Stimulated activated CD4-positive, alpha-beta T cell treated with anti-CD3 and anti-CD28 coated beads, Interleukin-1b, Interleukin-23, amount 100 ng/mL, for 1 hour (primary cell): ENCODE results near the gene BOLL.
A peak's percentile ranks its signal among the peaks of the same experiment; 100 is the strongest.
"Not testable (repeated sequence)": the region's sequence is repeated elsewhere in the genome, so short reads cannot be mapped to it uniquely, and the experiment has no call there.

ENCODE experiments used
- DNase-seq, 2 donors: peaks; one replicate each; pipeline ENCODE4 v3.0.0-alpha.2; 2020; ENCODE audit warnings: low read depth in 2 of 2

The BOLL gene

DNA sequence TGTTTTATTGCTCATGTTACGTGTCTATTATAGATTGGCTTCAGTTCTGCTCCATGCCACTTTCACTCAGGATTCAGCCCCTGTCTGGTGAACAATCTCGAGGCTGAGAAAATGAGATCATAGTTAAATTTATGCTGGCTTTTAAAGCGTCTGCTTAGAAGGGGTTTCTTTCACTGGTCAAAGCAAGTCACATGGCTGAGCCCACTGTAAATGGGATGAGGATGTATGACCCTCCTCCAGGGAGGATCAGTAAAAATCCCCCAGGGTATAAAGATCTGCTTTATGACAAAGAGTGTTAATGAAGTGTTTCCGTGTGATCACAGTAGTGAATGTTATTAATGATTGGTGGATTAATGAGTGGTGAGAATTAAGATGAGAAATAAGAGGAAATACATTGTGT is 13.1 kb upstream of the BOLL start:
- no peak for DNase-seq

- no peak for DNase-seq
These were observed 10.2 kb upstream of the BOLL start for GRCh38 chr2:197795277-197795676.

DNA sequence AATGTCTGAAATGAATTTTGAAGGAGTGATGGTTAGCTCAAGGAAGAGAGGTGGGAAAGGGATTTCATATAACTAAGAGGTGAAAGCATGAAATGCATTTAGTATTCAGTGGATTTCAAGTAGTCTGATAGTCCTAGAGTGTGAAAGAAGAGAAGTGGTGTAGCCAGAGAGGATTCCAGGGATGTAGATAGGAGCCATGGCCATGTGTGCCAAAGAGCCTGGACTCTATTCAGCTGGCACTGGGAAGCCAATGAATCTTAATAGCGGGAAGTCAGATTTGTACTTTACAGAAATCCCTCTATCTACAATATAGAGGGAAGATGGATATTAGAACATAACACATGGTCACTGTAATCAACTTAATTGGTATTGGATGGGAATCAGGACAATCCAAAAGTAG is 8.3 kb upstream of the BOLL start:
- DNase-seq: no peak

DNA sequence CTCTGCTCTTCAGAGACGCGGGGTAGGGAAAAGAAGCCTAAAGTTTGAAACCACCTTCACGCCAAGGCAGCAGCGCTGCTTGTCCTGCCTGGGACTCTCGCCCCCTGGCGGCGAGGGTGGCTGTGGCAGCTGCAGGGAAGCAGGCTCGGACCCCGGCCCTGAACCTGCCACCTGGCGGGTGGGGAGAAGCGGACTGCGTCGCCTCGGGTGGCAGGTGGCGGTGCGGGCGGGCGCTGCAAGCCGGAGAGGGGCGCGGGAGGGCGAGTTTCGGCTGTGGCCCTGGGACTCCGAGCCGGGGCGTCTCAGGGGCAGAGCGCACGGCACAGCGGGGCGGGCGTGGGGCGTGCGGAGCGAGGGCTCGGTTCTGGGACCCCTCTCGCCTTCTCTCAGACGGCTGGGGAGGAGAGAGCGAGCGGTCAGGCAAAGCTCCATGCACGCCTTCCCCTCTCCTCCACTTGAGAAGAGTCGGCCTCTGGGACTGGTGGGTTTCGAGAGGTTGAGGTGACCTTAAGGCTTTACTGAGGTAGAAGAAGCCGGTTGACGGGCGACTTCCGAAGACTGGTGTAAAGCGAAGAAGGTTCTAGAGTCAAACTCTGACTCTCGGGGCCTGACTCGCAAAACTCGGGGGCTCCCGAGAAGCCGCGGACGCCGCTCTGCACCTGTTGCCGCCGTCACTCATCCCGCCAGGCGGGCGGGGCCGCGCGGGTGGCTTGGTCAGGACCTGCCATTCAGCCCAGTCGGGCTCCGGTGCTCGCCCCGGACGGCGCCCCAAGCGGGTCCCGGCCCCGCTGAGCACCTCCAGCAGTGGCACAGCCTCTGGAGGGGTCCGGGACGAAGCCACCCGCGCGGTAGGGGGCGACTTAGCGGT is 1.1 kb upstream of the BOLL start:
- peak in 1 of 2 donors; percentile 39 for DNase-seq

DNA sequence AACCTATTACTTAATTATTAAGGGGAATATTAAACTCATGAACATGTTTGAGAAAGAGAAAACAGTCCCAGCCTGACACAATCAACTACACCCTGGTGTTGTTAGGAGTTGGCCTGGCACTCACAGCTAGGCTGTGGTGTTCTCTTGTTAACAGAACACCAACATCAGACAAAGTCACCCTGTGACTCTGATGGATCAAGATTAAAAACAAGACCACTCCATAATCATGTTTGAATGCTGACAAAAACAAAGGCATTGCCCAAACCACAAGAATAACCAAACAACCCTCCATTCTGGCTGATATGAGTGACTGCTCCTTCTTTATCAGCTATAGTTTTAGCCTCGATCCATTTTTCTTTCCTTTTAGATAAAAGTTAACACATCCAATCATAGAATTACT is 3.0 kb downstream of the BOLL start:
- no peak for DNase-seq

- DNase-seq: no peak
These were observed 5.9 kb downstream of the BOLL start for GRCh38 chr2:197779261-197779660.

- DNase-seq: no peak
These were observed 7.2 kb downstream of the BOLL start for GRCh38 chr2:197777823-197778407.

GRCh38 chr2:197760293-197760657 is 24.8 kb downstream of the BOLL start:
- no peak for DNase-seq

GRCh38 chr2:197759625-197760292 is 25.4 kb downstream of the BOLL start:
- DNase-seq: no peak

- DNase-seq: no peak
These were observed 26.1 kb downstream of the BOLL start for GRCh38 chr2:197759013-197759412.

DNA sequence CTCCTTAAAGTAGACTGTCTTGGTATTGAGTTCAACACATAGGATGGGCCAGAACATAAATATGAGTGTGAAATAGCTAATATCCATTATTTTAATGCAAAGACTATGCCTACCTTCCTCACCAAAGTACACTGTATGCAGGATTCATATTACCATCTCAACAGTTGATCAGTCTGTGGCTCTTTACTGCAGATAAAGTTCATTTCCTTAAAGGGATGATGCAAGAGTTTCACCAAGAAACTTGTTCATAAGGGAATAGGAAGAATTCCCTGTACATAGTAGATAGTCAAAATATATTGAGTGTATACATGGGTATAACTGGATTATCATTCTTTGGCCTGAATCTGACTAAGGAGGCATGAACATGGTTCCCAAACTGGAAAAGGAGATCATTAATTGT is 44.9 kb downstream of the BOLL start:
- no peak for DNase-seq

GRCh38 chr2:197728555-197729544 is 56.3 kb downstream of the BOLL start:
- not testable (repeated sequence) for DNase-seq

GRCh38 chr2:197727011-197727410 is 58.1 kb downstream of the BOLL start:
- no peak for DNase-seq

DNA sequence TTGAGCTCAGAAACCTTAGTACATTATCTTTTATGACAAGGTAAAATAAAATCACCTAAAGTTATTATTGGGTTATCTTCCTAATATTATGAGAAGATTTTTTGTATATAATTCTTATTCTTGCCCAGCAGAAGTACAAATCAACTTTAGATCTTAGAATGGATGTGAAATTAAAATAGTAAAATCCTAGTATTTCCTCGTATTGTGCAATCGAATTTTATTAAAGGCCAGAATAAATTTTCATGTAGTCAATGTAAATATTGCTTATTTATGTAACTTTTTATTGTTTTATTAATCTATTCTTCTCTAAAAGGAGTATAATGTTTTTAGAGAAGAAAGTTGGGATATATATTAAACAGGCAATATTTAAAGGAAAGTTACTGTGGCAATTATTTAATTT is 67.3 kb downstream of the BOLL start:
- DNase-seq: no peak

GRCh38 chr2:197713271-197713670 is 71.8 kb downstream of the BOLL start:
- DNase-seq: no peak

DNA sequence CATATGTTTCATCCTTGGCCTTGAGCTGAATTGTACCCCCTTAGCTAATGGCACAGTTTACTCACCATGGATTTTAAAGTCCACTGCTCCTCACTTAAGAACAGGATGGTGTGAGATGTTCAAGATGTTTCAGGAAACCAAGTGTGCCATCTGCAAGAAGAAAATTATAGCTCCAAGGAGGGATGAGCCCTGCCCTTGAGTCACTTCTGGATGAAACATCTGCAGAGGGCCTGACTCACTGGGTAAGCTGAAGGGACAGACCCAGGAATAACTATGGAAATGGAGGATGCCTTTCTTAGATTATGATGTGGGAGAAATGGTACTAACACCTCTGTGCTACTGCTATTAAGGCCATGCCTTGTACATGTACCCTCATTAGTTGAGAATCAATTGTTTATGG is 73.5 kb downstream of the BOLL start:
- DNase-seq: no peak

DNA sequence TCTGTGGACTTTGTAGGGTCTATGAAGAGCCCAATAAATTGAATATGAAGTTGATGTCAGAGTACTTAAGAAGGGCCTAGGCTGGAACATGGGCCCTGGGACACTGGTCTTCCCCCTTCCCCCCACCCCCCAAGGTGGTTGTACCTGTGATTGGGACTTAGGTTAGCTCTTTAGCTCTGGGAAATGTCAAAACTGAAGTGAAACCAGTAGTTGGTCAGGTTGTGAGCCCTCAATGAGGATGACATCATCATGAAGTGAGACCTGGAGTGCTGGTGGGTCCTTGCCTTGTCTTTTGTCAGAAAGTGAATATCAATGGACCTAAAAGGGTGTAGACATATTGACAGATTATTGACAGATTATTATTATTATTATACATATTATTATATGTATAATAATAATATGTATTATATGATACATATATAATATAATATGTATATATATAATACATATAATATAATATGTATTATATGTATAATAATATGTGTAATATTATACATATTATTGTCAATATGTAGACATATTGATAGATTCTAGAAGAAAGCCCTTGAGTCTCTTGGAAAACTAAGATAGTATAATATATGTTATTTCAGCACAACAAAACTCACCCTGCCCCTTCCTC is 74.6 kb downstream of the BOLL start:
- DNase-seq: no peak

DNA sequence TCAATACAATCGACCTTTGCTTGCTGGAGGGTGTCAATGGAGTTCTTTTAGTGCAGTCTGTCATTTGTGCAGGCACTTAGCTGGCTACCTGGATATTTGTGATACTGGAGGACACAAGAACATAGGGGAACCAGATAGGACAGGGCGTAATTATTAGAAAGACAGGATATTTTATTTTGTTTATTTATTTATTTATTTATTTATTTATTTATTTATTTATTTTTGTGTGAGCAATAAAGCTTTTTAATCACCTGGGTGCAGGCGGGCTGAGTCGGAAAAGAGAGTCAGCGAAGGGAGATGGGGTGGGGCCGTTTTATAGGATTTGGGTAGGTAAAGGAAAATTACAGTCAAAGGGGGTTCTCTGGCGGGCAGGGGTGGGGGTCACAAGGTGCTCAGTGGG is 76.0 kb downstream of the BOLL start:
- not testable (repeated sequence) for DNase-seq

GRCh38 chr2:197708331-197708730 is 76.8 kb downstream of the BOLL start:
- DNase-seq: no peak

DNA sequence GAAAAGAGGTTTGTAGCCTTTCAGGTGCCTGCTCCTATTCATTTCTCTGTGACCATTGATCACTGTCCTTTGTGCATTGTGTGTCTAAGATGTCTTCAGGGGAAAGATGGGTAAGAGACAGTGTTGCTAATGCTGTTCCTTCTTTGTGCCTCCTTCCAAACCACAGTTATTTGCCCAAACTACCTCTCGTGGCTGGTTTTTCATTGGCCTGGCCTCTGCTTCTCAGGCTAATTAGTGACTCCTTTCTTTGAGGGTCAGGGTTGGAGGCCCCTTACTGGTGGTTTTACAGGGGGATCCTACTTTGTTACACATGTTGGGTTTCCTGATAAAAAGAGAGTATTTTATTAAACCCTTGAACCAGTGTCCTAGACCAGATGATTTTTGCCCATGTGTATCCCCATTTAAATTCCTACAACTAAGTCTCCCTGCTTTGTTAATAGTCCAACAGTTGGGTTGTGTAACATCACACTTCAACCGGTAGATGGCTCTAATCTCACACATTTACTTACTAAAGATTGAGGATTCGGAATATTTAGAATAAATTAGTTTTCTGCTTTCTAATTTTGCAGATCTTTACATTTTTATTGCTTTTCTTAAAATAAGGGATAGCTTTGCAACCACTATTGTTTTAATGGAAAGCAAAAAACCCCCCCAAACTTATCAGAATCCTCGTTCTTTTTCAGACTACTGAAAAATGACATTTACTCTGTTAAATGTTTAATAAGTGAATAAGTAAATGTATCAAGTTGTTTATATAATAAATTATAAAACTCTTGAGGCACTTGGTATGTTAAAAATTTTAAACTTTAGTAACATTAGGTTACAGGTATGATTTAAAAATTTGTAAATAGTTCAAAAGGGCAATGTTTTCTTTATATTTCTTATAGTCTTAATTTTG is 77.6 kb downstream of the BOLL start:
- DNase-seq: no peak
